ENCODE data around the gene RNF168. TPM values are rescaled to one million over a fixed set of nuclear protein-coding genes. Genes with fewer than 3 reads are reported as not detected.
"Not testable (repeated sequence)": the region's sequence is repeated elsewhere in the genome, so short reads cannot be mapped to it uniquely, and the experiment has no call there.

Gene RNF168
- total RNA-seq, 1 experiment from 2014 or later = 18.9 TPM

DNA sequence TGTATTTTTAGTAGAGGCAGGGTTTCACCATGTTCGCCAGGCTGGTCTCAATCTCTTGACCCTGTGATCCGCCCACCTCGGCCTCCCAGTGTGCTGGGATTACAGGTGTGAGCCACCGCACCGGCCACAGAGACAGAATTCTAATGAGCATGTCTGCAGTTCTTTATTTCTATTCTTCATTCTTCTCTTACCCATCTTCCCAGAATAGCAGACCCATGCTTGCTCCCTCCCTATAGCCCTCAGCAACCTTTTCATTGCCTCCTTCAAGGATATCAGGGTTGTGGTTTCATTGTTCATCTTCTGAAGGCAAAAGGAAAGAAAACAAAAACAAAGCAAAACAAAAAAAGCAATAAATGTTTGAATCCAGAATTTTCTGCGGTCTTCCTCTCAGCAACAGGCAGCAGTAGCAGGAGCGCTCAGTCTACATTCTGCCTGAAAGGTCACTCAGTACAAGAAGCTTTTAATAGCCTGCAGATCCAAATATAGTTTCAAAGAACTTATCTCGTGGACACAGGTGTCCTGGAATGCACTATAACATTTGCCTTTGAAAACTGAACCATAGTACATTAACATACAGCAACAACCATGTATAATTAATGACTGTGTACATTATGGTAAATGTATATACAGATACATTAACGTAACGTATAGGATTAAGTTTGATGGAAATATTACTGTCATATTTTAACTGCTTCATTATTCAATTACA lies 11.5 kb upstream of the RNF168 start, which contains the start of gene SMCO1:
Gene SMCO1 (minus strand): TSS at position 434 of the 709 bp plus-strand sequence. CDS start 137 bp downstream, at position 297.
- H3K36me3 ChIP-seq (ENCODE audit: control insufficient read depth, insufficient read depth, low read length) = no peaks in the 10 kb centered on the region
- Mint-ChIP-seq H3K27ac (ENCODE audit: unreplicated experiment) (no peak within 1 kb of the TSS), H3K4me3 (ENCODE audit: unreplicated experiment) (no peak within 1 kb of the TSS), H3K36me3 (ENCODE audit: insufficient read depth, unreplicated experiment) (no peaks in the 10 kb centered on the region), H3K9me3 (ENCODE audit: unreplicated experiment) (peaks cover 37% of the 10 kb centered on the region), H3K4me1 (ENCODE audit: low read depth, unreplicated experiment) (no peaks in the 10 kb centered on the region), H3K27me3 (ENCODE audit: insufficient read depth, unreplicated experiment) (peaks cover 2% of the 10 kb centered on the region)
- CTCF ChIA-PET = no interaction called here
- H3K27me3 ChIP-seq (replicated peaks; ENCODE audit: control insufficient read depth, insufficient read depth, low read length) = no peaks in the 10 kb centered on the region
- no TSS peak for BruUV-seq (replicated peaks)
- no peak for DNase-seq
- intact Hi-C loops (cut with micrococcal nuclease; ENCODE audit: unreplicated experiment) = no loop called here
- TF ChIP-seq, protein P1, sequence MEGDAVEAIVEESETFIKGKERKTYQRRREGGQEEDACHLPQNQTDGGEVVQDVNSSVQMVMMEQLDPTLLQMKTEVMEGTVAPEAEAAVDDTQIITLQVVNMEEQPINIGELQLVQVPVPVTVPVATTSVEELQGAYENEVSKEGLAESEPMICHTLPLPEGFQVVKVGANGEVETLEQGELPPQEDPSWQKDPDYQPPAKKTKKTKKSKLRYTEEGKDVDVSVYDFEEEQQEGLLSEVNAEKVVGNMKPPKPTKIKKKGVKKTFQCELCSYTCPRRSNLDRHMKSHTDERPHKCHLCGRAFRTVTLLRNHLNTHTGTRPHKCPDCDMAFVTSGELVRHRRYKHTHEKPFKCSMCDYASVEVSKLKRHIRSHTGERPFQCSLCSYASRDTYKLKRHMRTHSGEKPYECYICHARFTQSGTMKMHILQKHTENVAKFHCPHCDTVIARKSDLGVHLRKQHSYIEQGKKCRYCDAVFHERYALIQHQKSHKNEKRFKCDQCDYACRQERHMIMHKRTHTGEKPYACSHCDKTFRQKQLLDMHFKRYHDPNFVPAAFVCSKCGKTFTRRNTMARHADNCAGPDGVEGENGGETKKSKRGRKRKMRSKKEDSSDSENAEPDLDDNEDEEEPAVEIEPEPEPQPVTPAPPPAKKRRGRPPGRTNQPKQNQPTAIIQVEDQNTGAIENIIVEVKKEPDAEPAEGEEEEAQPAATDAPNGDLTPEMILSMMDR (IDR thresholded peaks at IDR 0.05; ENCODE audit: insufficient read depth in 1 of 2, low read depth in 1 of 2, low read length in 1 of 2, severe bottlenecking in 1 of 2, unreplicated experiment in 1 of 2) = no peak
- POLR2A ChIA-PET = no interaction called here
- peaks cover 28% of the 10 kb centered on the region for H3K9me3 ChIP-seq
- no peaks in the 10 kb centered on the region for H3K4me1 ChIP-seq
- no peak within 1 kb of the TSS for H3K4me3 ChIP-seq (ENCODE audit: low read depth, low read length)

DNA sequence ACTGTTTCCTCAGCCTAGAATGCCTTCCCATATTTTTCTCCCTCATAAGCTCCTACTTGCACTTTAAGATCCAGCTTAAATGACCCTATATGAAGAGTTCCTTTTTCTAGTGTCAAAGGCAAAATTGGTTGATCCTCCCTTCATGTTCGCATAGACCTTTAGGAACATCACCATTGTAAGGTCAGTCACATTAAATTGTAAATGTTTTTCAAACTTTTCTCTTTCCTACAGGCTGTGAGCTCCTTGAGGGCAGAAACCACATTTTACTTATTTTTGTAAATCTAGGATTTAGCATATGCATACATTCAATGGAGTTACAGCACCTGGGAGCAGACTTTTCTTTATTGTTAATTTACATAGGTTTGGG lies 10.8 kb upstream of the RNF168 start:
- Mint-ChIP-seq H3K9me3 (ENCODE audit: unreplicated experiment) (peaks cover 31% of the 10 kb centered on the region), H3K4me1 (ENCODE audit: low read depth, unreplicated experiment) (no peaks in the 10 kb centered on the region), H3K27ac (ENCODE audit: unreplicated experiment) (no peak overlapping the region), H3K4me3 (ENCODE audit: unreplicated experiment) (no peak overlapping the region), H3K36me3 (ENCODE audit: insufficient read depth, unreplicated experiment) (no peaks in the 10 kb centered on the region), H3K27me3 (ENCODE audit: insufficient read depth, unreplicated experiment) (peaks cover 2% of the 10 kb centered on the region)
- DNase-seq = no peak
- no peaks in the 10 kb centered on the region for H3K36me3 ChIP-seq (ENCODE audit: control insufficient read depth, insufficient read depth, low read length)
- no TSS peak for BruUV-seq (replicated peaks)
- intact Hi-C loops (cut with micrococcal nuclease; ENCODE audit: unreplicated experiment) = no loop called here
- H3K4me3 ChIP-seq (ENCODE audit: low read depth, low read length) = no peak overlapping the region
- no peaks in the 10 kb centered on the region for H3K4me1 ChIP-seq
- ChIA-PET POLR2A (no interaction called here), CTCF (no interaction called here)
- TF ChIP-seq, protein P1 (IDR thresholded peaks at IDR 0.05; ENCODE audit: insufficient read depth in 1 of 2, low read depth in 1 of 2, low read length in 1 of 2, severe bottlenecking in 1 of 2, unreplicated experiment in 1 of 2) = no peak
- no peaks in the 10 kb centered on the region for H3K27me3 ChIP-seq (replicated peaks; ENCODE audit: control insufficient read depth, insufficient read depth, low read length)
- peaks cover 20% of the 10 kb centered on the region for H3K9me3 ChIP-seq

DNA sequence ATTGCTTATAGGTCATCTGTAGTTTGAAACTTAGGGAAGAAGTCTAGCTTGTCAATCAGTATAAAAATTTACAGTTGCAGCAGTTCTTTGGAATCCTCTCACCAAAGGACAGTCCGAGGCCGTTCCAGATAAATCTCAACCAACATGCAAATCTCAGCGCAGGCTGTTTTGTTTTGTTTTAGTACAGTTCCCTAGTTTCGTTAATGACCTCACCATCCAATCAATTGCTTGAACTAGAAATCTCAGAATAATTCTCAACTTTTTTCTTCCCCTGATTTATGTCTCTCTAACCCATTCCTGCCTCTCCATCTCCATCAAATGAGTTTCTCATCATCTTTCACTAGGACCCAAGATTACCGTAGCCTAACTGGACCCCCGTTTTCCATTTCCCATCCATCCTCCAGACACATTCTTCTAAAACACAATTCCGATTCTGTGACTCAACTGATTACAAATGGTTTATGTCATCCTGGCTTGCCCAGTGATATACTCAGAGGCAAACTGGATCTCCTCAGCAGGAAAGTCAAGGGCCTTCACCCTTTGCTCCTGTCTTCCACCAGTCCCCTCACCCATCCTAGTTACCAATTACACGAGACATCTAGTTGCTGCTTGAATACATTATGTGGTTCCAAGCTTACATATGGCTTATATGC lies 10.3 kb upstream of the RNF168 start:
- ChIA-PET POLR2A (no interaction called here), CTCF (no interaction called here)
- BruUV-seq (replicated peaks) = no TSS peak

DNA sequence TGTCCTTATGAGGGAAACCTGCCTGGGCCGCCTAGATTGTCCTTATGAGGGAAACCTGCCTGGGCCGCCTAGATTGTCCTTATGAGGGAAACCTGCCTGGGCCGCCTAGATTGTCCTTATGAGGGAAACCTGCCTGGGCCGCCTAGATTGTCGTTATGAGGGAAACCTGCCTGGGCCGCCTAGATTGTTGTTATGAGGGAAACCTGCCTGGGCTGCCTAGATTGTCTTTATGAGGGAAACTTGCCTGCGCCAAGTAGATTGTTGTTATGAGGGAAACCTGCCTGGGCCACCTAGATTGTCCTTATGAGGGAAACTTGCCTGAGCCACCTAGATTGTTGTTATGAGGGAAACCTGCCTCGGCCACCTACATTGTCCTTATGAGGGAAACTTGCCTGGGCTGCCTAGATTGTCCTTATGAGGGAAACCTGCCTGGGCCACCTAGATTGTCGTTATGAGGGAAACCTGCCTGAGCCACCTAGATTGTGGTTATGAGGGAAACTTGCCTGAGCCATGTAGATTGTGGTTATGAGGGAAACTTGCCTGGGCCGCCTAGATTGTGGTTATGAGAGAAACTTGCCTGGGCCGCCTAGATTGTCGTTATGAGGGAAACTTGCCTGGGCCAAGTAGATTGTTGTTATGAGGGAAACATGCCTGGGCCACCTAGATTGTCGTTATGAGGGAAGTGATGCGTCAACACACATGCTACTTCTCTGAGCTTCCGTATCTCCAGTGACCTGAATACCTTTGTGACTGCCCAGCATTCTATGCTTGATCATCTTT lies 8.3 kb upstream of the RNF168 start:
- H3K4me3 ChIP-seq (ENCODE audit: low read depth, low read length); H3K9me3 ChIP-seq; H3K4me1 ChIP-seq; H3K36me3 ChIP-seq (ENCODE audit: control insufficient read depth, insufficient read depth, low read length); H3K27ac Mint-ChIP-seq (ENCODE audit: unreplicated experiment); H3K27me3 Mint-ChIP-seq (ENCODE audit: insufficient read depth, unreplicated experiment); intact Hi-C loops (cut with micrococcal nuclease; ENCODE audit: unreplicated experiment); H3K36me3 Mint-ChIP-seq (ENCODE audit: insufficient read depth, unreplicated experiment); BruUV-seq (replicated peaks); POLR2A ChIA-PET; H3K27me3 ChIP-seq (replicated peaks; ENCODE audit: control insufficient read depth, insufficient read depth, low read length); DNase-seq; H3K4me3 Mint-ChIP-seq (ENCODE audit: unreplicated experiment); H3K4me1 Mint-ChIP-seq (ENCODE audit: low read depth, unreplicated experiment): not testable (repeated sequence)
- H3K9me3 Mint-ChIP-seq (ENCODE audit: unreplicated experiment) = peaks cover 30% of the 10 kb centered on the region
- CTCF ChIA-PET = interaction anchor here (0.6 kb wide), 1 partner anchor 10 kb away, joined by 5 read pairs; no protein-coding TSS in a partner anchor

More for the DNA sequence above, 10.3 kb upstream of the RNF168 start:
- TF ChIP-seq, protein P1 (IDR thresholded peaks at IDR 0.05; ENCODE audit: insufficient read depth in 1 of 2, low read depth in 1 of 2, low read length in 1 of 2, severe bottlenecking in 1 of 2, unreplicated experiment in 1 of 2) = no peak
- Mint-ChIP-seq H3K27me3 (ENCODE audit: insufficient read depth, unreplicated experiment) (peaks cover 2% of the 10 kb centered on the region), H3K36me3 (ENCODE audit: insufficient read depth, unreplicated experiment) (no peaks in the 10 kb centered on the region), H3K9me3 (ENCODE audit: unreplicated experiment) (peaks cover 26% of the 10 kb centered on the region), H3K4me1 (ENCODE audit: low read depth, unreplicated experiment) (no peaks in the 10 kb centered on the region), H3K4me3 (ENCODE audit: unreplicated experiment) (no peak overlapping the region), H3K27ac (ENCODE audit: unreplicated experiment) (no peak overlapping the region)
- intact Hi-C loops (cut with micrococcal nuclease; ENCODE audit: unreplicated experiment) = no loop called here
- H3K9me3 ChIP-seq = peaks cover 15% of the 10 kb centered on the region
- H3K27me3 ChIP-seq (replicated peaks; ENCODE audit: control insufficient read depth, insufficient read depth, low read length) = no peaks in the 10 kb centered on the region
- no peaks in the 10 kb centered on the region for H3K4me1 ChIP-seq
- H3K36me3 ChIP-seq (ENCODE audit: control insufficient read depth, insufficient read depth, low read length) = no peaks in the 10 kb centered on the region
- no peak overlapping the region for H3K4me3 ChIP-seq (ENCODE audit: low read depth, low read length)
- DNase-seq = no peak
